ENCODE results near the gene ALDH3A1.

DNA sequence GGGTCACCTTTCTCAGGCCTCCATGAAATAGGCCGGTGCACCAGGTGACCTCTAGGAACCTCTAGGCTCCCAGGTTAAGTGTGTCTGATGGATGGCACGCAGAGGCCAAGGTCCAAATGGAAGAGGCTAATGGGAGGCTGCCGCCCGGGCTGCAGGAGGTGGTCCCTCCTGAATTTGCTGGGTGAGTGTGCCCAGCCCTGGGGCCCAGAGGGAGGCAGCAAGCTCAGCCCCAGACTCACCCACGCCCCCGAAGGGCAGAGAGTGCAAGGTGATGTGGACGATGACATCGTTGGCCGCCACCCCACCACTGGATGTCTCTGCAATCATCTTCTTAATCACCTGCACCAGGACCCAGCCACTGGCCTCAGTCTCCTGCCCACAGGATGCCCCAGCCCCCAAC, 9.3 kb downstream of the ALDH3A1 start:
- TF ChIP-seq POLR2A (IDR thresholded peaks at IDR 0.05; ENCODE audit: low read depth, low read length): no peak
- no peak for TF ChIP-seq TAF1 (IDR thresholded peaks at IDR 0.05; ENCODE audit: low read depth, low read length)
- TF ChIP-seq POLR2AphosphoS5 (IDR thresholded peaks at IDR 0.05; ENCODE audit: low read depth, low read length): no peak
- TF ChIP-seq POU2F2 (IDR thresholded peaks at IDR 0.05; ENCODE audit: low read depth, low read length): no peak
